ENCODE measurements around the gene RCL1.

GRCh38 chr9:4890242-4890641 lies 97.5 kb downstream of the RCL1 start:
- TF ChIP-seq CTCF (conservative IDR thresholded peaks at IDR 0.05; ENCODE audit: low read depth, low read length) (no peak), EZH2 (IDR thresholded peaks at IDR 0.05; ENCODE audit: low read length, unreplicated experiment) (no peak), EZH2phosphoT487 (IDR thresholded peaks at IDR 0.05; ENCODE audit: borderline replicate concordance, low read length) (no peak)

All from PC-3 (cell line).